NCI-H526 (cell line): ENCODE measurements around the gene PLEKHM2.

Experiments
- DNase-seq, 2 experiments: peaks; one replicate each; lab custom pipeline; 2025; lab: John Stamatoyannopoulos, UW

The PLEKHM2 gene

DNA sequence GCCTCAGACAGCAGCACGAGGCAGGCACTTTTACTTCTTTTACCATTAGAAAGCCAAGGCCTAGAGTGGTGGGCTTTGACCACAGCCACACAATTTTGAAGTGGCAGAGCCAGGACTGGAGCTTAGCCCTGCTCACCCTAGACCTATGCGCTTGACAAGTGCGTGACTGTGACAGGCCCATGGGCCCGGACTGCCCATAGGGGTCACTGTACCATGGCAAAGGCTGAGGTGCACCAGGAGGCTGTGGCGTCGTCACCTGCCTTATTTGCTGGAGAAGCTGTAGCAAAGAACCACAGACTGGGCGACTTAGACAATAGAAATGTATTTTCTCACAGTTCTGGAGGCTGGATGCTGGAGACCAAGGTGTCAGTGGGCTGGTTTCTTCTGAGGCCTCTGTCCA, 55.6 kb downstream of the PLEKHM2 start:
- peak in 1 of 2 experiments; percentile 18 for DNase-seq

DNA sequence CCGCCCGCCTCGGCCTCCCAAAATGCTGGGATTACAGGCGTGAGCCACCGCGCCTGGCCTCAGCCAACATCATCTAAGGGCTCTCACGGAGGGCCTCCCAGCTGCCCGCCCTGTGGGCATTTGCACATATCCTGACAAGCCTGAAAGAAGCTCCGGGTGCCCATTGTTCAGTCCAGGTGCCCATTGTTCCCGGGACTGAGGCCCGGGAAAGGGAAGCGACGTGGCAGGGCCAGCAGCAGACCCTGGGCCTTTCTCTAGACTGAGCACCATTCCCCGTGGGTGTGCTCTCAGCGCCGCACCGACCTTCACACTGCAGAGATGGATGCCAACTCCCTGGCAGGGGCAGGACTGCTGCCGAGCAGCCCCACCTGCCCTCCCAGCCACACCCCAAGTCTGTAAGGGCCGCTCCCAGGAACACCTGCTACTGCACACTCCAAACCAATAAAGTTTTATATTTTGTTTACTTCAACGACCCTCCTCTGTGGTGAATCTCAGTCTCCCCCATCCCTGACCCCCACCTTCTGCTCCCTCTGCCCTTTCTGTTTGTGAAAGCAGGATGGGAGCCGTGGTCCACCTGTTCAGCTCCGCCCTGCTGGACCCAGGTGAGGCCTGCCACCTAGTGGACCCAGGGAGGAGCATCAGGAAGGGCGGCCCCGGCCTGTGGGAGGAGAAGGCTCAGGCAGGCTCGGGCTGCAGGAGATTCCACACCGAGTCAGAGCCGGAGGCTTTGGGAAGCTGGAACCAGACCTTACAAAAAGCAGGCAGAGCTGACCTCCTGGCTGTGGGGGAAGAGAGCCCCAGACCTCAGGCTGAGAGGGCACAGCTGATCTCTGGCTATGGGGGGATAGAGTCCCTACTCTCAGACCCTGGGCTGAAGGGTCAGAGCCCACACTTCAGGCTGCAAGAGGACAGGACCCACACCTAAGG, 57.1 kb downstream of the PLEKHM2 start:
- DNase-seq, result peak; percentile 75 to 92

DNA sequence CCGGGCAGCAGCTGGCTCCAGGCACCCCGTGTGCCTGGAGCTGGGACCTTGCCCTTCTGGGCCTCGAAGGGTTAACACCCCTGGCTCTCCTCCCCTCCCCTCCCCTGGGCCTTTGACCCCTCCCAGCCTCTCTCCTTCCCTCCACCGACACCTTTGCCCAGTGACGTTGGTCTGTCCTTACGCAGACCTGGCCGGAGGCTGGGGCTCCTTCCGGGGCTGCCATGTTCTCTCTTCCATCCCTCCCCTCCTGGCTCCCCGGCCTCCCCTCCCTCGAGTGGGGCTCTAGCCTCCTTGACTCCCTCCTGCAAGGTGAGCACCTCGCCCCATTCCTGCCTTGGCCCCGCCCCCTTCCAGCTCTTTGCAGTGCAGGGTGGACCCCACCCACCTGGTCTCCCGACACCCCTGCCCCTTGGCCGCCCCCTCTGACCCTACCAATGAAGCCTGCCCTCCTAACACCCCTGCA, 58.2 kb downstream of the PLEKHM2 start, which contains the start of gene TMEM82:
TMEM82 (plus strand) TSS at position 161 of the 463 bp plus-strand sequence; CDS start at position 222, 61 bp downstream.
- DNase-seq, result no peak

DNA sequence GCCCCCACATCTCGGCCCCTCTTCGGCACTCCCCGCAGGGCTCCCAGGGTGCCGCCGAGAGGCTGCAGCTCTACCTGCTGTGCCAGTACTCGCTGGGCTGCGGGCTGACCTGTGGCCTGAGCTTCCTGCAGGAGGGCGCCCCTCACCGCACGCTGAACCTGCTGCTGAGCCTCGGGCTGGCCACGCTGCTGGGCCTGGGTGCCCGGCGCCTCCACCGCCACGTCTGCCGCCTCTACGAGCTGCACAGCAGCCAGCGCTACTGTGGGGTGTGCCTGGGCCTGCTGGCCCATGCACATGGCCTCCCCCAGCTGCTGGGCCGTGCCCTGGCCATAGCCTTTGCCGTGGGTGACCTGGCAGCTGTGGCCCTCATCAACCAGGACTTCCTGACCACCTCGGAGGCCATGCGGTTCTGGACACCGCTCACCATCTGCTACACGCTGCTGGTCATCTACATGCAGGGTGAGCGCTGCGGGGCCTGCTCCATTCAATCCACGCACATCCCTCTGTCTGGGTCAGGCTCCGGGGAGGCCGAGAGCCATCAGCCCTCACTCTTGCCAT, 60.1 kb downstream of the PLEKHM2 start:
- no peak for DNase-seq

DNA sequence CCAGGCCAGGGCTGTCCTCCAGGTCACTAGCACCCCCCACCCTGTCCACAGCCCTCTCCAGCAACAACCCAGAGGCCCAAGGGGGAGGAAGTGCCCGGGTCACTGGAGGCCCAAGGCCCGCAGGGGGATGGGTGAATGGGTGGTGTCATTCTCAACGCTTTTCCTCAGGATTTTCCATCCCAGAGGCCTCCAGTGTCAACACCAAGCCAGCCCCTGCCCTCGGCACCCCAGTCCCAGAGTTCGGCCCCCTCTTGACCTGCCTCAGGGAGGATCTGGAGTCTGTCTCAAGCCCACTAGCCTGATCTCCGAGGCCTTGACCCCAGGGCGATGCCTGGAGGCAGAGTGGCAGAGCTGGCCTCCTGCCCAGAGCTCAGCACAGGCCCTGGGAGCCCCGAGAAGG, 63.3 kb downstream of the PLEKHM2 start:
- no peak for DNase-seq

DNA sequence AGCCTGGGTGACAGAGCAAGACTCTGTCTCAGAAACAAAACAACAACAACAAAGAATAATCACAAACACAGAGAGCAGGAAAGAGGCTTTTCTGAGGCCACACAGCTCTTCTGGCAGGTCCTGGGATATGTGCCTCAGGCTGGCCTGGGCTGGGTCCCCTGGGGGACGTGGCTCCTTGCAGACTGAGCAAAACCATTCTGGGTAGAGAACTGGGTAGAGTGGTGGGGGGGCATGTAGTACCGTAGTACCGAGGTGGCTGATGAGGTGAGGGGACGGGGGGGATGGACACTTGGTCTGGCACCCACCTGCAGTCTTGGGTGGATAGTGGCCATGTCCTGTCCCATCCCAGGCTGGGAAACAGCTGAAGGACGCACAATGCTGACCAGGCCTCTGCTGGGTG, 64.1 kb downstream of the PLEKHM2 start:
- no peak for DNase-seq

DNA sequence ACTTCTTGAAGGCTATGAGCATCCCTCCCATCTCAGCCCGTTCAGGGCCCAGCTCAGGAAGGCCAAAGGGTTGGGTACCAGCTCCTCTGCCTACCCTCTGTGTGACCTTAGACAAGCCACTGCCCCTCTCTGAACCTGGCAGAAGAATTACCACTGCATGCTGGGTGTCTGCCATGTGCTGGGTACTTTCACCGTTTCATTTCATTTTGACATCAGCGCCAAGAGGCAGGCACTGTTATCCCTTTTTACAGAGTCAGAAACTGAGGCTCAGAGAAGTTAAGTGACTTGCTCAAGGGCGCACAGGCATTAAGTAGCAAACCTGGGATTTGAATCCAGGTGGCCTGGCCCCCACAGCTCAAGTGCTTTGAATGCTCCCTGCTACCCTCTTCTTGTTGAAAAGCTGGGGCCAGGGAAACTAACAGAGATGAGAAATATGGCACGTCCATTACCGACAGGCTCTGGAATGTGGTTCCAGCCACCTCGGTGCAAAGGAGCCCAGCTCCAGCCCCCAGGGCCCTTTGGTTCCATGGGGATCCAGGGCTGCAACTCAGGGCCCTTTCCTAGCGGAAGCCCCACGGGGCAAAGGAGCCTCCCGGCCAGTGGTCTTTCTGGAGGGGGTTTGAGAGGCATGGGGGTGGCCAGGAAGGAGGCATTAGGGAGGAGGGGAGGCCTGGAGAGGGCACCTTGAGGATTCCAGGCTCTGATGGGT, 64.7 kb downstream of the PLEKHM2 start:
- DNase-seq, result no peak

DNA sequence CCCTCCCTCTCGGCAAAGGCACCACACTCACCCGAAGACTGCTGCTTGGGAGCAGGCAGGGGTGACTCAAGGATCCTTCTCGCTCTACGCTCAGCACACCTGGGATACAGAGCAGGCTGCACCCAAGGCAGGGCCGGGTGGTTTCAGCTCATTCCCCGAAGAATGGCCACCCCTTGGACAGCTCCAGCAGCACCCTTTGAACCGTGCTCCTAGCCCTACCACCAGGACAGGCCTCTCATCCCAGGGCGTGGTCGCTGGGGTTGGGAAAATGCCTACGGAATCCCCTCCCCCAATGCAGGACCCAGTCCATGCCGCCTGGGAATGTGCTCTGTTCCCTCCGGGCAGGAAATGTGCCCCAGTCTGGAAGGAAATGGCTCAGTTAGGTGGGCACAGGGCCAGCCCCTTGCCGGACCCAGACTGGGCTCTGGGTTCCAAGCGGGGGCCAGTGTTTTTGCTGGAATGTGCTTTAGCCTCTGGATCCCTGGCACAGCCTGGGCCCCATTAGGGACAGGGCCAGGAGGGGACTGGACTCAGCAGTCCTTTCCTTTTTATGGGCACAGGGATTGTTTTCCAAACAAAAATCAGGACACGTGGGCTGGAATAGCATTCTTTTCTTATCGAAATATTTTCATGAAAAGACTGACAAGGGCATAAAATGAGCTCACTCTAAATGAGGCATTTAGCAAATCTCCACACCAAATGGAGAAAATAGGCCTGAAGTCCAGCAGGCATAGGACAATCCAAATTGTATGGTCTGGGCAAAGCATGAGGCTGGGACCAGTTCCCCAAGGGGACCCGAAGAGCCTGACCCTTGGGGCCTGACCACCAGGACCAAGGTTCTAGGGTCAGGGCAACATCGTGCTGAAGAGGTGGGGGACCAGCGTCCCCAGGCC, 65.5 kb downstream of the PLEKHM2 start:
- no peak for DNase-seq

DNA sequence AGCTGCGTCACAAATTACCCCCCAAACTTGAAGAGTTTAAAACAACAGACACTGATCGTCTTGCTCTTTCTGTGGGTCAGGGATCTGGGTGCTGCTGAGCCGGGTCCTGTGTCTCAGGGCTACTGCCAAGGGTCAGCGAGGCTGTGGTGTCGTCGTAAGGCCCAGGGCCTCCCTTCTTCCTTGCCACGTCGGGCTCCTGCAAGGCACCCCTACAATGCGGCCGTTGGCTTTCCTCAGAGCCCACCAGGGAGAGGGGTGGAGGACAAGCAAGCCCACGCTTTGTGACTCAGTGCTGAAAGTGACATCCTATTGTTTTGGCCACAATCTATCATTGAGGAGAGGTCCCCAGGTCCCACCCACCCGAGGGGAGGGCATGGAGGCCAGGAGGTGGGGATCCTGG, 66.8 kb downstream of the PLEKHM2 start:
- no peak for DNase-seq

DNA sequence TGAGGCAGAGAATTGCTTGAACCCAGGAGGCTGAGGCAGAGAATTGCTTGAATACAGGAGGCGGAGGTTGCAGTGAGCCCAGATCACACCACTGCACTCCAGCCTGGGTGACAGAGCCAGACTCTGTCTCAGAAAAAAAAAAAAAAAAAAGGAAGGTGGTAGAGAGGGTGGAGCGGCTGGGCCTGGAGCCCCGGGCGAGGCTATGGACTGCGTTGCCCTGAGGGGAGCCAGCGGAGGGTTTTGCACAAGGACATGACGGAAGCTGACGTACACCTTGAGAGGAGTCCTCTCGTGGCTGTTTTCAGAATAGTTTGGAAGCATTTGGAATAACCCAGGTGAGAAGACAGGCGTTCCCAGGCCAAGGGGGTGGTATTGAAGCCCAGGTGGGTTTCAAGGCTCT, 67.6 kb downstream of the PLEKHM2 start:
- no peak for DNase-seq

DNA sequence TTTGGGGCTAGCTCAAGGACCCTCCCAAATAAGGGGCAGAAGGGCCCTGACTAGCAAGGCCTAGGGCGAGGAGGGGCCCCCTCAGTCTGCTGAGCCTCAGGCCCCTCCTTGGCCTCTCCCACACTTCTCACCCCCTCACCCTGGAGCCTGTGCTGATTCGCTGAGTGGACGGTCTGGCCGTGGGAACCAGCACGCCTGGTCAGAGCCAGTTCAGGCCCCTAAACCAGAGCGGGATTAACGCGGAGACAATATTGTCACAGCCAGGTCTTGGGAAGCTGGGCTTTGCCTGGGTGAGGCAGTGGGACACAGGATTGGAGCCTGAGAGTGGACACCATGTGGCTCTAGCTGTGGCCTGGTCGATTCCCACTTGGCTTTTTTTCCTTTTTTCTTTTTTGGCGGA, 69.7 kb downstream of the PLEKHM2 start:
- DNase-seq, result no peak

DNA sequence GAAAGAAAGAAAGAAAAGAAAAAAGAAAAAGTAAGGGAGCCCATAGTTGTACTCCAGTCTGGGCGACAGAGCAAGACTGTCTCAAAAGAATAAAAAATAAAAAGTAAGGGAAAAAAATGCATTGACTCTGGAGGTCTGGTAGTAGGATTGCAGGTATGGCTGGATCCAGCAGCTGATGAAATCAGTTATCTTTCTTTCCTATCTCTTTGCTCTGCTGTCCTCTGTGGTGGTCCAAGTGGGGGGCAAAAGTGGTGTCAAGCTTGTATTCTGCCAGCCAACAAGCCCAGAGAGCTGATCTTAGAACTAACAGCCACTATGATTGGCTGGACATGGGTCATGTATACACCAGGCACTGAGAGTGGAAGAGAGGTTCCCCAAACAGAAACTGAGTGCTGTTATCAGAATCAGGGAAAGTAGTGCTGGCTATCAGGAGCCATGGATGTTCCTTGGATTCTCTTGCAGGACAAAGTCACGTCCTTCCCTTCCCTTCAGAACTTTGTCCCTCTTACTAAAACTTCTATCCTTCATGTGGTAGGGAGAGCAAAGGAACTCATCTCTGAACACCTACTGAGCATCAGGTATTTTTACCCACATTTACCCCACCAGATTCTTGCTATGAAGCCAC, 71.0 kb downstream of the PLEKHM2 start:
- DNase-seq, result no peak

DNA sequence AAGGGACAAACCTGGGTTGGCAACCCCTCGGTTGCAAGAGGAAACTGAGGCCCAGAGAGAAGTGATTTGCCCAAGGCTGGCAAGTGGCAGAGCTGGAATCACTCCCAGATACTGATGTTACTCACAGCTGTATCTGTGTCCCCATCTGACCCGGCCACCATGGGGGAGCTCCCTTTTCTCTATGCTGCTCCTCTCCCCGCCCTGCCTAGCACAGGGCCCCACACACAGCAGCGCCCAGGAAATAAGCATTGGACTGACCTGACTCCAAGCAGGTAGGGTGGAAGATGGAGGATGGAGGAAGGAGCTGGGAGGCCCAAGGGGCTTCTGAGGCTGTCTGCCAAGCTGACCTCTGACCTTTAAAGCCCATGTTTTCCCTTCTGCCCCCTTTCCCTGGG, 71.5 kb downstream of the PLEKHM2 start:
- no peak for DNase-seq

DNA sequence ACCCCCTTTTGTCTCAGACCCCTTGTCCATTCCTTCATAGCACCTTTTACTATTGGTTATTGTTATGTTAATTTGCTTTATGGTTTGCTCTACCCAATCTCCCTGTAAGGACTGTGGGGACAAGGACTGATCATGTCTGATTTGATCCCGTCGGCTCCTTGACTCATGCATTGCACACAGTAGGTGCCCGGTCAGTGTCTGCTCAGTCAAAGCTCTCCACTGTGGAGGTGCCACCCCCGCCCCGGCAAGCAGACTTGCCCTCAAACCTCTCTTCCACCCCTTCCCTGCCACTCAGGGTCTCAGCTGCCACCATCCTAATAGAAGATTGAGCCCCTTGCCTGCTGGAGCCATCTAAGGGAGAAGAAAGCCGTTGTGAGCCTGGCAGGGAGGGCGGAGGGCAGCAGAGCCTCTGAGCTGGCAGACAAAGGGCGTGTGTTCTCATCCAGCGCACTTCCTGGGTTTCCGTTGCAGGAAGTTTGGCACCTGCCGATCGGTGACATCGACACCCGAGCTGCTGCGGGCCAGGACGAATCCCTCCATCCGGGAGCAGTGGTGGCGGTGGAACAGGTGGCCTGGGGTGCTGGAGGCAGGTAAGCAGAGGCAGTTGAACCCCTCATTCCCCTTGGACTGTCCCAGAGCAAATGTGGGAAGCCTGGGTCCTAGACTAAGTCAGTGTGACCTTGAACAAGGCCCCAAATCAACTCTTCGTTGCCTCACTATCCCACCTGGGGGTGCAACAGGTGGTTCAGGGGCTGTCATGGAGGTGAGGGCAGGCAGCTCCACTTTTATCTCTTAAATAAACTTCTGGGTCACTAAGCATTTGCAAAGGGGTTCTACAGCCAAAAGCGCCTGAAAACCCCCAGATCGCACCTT, 72.3 kb downstream of the PLEKHM2 start:
- peak; percentile 90 to 97 for DNase-seq

DNA sequence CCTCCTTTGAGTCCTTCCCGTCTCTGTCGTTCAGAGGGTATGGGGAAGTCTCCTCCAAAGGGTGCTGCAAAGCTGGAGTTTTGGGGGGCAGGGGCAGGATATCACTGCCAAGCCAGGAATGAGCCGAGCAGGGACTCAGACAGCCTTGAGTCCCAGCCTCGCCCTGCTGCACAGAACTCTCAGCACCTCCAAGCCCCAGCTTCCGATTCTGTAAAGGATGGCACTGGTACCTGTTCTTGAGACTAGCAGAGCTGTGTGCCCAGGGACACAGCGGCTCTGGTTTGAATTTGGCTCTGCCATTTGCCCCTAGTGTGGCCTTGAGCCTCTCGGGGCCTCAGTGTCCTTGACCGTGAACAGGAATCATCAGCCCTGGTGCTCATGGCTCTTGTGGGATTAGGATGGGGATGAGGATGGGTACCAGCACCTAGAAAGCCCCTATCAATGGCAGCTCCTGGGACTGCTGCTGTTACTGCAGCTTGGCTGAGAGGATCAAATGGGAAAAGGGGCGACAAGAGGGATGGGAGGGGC, 73.0 kb downstream of the PLEKHM2 start:
- peak; percentile 45 to 48 for DNase-seq

DNA sequence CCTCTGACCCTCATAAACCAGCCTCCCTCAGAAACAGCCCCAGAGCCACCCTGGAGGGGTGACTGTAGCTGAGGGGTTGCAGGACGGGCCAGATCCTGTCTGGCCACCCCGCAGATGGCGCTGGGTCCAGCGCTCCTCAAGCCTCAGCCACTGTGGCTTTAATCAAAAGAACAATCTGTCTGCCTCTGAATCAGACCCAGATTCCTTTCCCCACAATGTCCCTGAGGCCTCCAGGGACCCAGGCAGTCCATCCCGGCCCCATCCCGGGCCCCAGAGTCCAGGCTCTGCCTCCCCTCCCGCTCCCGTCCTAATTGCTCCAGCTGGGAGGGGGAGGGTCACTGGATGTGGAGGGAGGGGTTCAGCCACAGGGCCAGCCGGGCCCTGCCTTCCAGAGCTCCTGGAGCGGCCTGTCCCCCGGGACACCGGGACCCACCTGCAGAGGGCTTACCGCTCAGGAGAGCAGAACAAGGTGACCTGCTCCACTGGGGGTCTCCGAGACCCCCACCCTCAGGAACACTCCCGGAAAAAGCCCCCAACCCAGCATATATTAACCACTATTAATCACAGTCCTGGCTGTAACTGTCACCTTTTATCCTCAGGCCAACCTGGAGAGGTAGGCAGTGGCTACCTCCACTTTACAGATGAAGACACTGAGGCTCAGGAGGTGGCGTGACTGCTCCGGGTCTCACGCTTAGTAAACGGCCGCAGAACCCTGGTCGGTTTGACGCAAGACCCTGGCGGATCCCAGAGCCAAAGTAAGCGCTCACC, 73.6 kb downstream of the PLEKHM2 start:
- DNase-seq, result peak; percentile 34 to 83

DNA sequence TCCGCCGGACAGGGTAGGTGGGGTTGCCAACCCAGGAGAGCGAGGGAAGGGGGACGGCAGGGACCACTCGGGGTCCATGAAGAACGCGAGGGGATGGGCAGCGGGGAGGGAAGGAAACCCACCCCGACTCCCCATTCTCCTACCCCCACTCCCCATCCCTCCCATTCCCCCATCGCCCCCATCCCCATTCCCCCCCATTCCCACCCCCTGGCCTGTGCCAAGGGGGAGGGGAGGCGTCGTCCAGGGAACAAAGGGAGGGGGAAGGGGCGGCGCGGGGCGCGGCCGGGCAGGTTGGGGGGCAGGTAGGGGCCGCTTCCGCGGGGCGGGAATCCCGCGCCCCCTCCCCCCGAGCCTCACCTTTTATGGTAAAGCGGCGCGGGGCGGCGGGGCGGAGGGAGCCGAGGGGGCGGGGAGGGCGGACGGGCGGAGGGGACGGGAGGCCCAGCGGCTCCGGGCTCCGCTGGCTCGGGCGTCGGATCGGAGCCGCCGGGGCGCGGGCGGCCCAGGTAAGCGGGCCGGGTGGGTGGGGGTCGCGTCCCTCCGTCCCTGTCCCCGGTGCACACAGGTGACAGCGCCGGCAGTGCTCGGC, 74.3 kb downstream of the PLEKHM2 start, which contains the start of gene FBLIM1:
FBLIM1 (plus strand) TSS at position 453 of the 589 bp plus-strand sequence. CDS start 6,189 bp downstream, outside the sequence.
- DNase-seq, result peak in 1 of 2 experiments; percentile 78

DNA sequence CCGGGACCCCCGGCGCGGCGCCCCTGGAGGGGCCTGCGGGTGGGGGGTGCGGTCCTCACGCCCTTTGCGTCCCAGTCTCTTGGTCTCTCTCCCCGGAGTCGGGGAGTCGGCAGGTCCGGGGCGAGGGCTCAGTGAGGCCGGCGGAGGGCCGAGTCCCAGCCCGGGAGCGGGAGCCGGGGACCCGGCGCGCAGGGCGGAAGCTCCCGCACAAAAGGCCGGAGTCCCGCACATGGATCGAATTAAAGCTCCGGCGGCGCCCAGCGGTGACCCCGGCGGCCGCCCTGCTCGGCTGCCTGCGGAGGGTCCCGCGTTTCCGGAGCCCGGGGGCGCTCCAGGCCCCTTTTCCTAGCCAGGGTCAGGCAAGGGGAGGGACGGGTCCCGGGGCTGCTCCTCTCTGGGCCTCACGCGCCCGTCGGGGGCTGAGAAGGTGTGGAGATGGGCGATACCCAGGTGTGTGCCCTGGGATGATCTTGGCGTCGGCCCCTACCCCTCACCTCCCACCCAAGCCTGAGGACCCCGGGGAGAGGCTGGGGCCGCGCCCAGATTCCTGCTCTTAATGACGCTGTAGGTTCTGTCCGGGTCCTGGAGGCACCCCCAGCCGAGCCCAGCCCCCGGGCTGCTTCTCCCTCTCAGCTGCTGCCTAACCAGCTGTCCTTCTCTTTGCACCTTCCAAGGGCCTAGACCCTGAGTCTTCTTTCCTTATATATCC, 75.0 kb downstream of the PLEKHM2 start:
- DNase-seq, result peak in 1 of 2 experiments; percentile 66
